HG03354 (cell line): ENCODE data around the gene MACO1.

ENCODE experiments used
- ATAC-seq: cut with Tn5 transposase; IDR thresholded peaks from one replicate; pipeline ENCODE4 v1.9.1; 2021; ENCODE audit warnings: mild to moderate bottlenecking; ENCODE audit not compliant: unreplicated experiment, poor library complexity, severe bottlenecking

Gene MACO1

GRCh38 chr1:25533775-25534409, 103.2 kb downstream of the MACO1 start:
- ATAC-seq, result no peak

GRCh38 chr1:25534410-25534788, 103.7 kb downstream of the MACO1 start:
- no peak for ATAC-seq

GRCh38 chr1:25536124-25536523, 105.4 kb downstream of the MACO1 start:
- ATAC-seq, result no peak

- no peak for ATAC-seq
These were observed 106.6 kb downstream of the MACO1 start for GRCh38 chr1:25537153-25537831.

DNA sequence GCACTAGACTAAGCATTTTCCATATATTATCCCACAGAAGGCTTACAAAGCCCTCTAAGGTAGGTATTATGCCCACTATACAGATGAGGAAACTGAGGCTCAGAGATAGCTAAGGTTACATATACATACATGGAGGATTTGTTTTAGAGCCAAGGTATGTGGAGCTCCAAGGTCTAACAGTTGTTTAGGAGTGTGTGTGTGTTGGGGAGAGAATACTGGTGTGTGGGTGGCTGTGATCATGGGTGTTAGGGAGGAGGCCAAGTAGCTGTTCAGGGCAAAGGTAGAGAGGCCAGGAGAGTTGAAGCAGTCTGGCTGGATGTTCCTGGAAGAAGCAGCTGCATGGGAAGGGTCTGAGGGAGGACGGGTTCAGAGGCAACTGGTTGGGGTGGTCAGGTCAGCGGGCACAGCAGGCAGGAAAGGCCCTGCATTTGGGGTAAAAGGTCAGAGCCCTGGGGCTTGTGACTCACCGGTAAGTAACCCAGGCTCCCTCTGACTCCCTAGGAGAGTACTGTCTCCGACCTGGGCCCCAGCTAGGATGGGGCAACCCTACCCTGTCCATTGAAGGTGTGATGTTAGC, 107.6 kb downstream of the MACO1 start:
- no peak for ATAC-seq

- ATAC-seq, result no peak
These were observed 110.1 kb downstream of the MACO1 start for GRCh38 chr1:25540750-25541342.

DNA sequence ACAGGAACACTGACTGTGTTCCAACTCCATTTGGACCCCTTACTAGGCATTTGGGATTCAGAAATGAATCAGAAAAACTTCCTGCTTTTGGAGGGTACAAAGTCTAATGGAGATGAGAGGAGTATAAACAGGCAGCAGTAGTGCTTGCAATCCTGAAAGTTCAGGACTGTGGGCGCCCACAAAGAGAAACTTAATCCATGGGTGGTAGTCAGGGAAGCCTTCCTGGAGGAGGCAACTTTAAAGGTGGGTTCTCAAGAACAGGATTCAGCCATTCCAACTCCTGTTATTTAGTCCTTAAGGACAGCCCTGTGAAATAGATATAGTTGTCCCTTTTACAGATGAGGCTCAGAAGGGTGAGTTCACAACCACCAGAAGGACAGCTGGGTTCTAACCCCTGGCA, 110.7 kb downstream of the MACO1 start:
- ATAC-seq, result no peak

- ATAC-seq, result no peak
These were observed 111.4 kb downstream of the MACO1 start for GRCh38 chr1:25541889-25542658.

DNA sequence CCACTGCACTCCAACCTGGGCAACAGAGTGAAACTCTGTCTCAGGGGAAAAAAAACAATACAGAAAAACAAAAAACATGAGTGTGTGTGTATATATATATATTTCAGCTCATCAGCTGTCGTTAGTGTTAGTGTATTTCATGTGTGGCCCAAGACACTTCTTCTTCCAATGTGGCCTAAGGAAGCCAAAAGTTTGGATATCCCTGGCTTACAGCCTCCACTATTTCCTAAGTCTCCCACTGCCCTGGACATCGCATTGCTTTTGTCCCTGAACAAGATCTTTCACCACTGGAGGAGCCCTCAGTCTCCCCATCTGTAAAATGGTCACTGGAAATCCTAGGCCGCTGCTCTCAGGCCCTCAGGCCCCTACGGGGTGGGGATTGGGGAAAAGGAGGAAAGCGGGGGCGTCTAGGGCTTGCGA, 112.3 kb downstream of the MACO1 start:
- no peak for ATAC-seq

DNA sequence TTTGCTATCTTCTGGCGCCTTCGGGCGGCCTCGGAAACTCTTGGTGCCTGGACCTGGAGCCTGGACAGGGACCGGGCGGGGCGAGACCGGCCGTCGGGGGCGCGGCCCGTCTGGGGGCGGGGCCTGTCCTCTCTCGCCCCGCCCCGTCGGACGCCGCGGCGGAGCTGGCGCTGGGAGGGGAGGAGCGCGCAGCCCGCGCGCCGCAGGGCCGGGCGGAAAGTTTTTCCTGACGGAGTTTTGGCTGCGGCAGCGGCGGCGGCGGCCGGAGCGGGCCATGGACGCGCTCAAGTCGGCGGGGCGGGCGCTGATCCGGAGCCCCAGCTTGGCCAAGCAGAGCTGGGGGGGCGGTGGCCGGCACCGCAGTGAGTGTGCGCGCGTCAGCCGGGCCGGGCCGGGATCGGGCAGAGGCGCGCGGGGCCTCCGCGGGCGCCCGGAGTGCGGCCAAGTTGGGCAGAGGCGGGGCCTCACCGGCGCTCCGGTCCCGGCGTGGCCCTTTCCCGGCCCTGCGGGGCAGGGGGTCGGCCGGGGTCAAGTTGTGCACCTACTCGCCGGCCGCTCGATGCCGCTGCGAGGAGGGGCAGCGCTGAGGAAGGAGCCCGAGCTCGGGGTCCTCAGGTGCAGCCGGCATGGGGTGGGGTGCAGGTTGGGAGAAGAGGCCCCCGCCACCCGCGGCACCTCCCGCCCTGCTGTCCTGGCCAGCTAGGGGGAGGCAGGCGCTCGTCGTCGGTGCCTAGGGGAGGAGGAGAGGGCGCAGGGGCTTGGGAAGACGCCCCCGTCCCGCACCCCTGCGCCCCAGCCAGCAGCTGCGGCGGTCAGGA, 112.9 kb downstream of the MACO1 start, which contains the start of gene LDLRAP1:
Gene LDLRAP1 (plus strand): TSS at position 182 of the 818 bp plus-strand sequence. CDS start 93 bp downstream, at position 275.
- peak; percentile 84 for ATAC-seq

DNA sequence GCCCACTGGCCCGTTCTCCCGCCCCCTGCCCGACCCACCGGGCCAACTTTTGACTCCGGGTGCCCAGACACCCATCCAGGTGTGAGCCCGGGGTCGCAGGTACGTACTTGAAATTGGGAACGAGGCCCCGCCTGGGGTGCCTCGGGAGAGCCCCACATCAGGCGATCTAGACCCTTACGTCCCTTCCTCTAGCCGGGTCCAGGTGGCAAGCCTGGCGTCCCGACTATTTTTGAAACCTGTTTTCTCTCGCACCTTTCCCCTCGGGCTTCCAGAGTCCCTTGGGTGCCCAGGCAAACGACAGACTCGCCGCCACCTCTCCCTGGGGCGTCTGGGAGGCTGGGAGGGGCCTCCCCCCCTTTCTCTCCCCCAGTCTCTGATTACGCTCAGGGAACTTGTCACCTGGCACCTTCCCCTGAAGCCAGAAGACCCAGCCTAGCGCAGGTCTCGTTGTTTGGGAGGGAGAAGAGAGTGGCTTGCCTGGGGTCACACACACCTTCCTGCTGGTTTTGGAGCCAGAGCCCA, 113.6 kb downstream of the MACO1 start:
- ATAC-seq, result peak; percentile 10

- ATAC-seq, result no peak
These were observed 114.1 kb downstream of the MACO1 start for GRCh38 chr1:25544819-25545218.

GRCh38 chr1:25545767-25546166, 115.1 kb downstream of the MACO1 start:
- ATAC-seq, result no peak

DNA sequence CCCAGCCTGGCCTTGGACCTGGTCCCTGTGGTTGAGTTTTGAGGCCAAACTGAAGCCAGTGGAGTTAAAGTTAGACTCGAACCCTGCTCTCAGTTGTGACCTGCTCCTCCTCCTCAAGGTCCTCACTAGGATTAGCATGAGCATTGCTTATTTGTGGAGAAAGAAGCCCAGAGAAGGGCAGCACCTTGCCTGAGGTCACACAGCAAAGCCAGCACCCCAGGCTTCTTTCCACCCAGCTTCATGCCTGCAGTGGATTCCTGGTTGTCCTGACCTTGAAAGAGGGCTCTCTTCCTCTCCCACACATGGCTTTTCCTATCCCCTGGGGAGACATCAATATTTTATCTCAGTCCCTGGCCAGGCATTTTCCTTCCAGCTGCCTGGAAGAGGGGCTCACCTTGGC, 115.5 kb downstream of the MACO1 start:
- no peak for ATAC-seq

- no peak for ATAC-seq
These were observed 117.9 kb downstream of the MACO1 start for GRCh38 chr1:25548601-25549000.

- ATAC-seq, result peak; percentile 95
These were observed 118.8 kb downstream of the MACO1 start for GRCh38 chr1:25549273-25550154.
